Transverse colon (tissue), 3 donors: ENCODE measurements around the gene ABLIM2.

ENCODE experiments used
- EP300 ChIP-seq: sonication (generic); formaldehyde crosslinking; IDR thresholded peaks from one replicate; pipeline ENCODE4 v1.6.1; 2017; ENCODE audit warnings: antibody characterized with exemption, low read depth
- TF ChIP-seq, protein P1 (sequence below), 5 experiments: fragments of 200-600 bp in 3 of 5; fragments of 450-650 bp in 2 of 5; sonication (generic) in 3 of 5; IDR thresholded peaks; 1 replicate in 2 of 5; 2 replicates in 3 of 5; pipeline ENCODE4 v1.5.1; 2016 to 2017; ENCODE audit warnings: antibody characterized with exemption in 5 of 5, inconsistent platforms in 3 of 5, mild to moderate bottlenecking in 2 of 5, moderate library complexity in 1 of 5

DNA sequence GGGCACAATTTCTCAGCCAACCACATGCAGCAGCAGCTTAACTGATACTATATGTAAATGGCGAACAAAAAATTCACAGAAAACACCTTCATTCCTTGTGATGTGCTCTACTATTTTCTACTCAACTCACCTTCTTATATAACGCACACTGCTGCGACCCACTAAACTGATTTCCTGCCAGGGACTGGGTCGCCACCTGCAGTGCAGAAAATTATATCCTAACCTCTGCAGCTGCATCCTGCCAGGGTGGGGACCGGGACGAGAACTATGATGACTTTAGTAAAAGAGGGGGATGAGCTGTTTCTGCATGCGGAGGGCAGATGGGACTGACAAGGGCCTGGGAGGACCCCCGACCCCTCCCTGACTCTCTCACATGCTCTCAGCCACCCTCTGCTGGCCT is 27.4 kb downstream of the ABLIM2 start:
- TF ChIP-seq, protein P1, sequence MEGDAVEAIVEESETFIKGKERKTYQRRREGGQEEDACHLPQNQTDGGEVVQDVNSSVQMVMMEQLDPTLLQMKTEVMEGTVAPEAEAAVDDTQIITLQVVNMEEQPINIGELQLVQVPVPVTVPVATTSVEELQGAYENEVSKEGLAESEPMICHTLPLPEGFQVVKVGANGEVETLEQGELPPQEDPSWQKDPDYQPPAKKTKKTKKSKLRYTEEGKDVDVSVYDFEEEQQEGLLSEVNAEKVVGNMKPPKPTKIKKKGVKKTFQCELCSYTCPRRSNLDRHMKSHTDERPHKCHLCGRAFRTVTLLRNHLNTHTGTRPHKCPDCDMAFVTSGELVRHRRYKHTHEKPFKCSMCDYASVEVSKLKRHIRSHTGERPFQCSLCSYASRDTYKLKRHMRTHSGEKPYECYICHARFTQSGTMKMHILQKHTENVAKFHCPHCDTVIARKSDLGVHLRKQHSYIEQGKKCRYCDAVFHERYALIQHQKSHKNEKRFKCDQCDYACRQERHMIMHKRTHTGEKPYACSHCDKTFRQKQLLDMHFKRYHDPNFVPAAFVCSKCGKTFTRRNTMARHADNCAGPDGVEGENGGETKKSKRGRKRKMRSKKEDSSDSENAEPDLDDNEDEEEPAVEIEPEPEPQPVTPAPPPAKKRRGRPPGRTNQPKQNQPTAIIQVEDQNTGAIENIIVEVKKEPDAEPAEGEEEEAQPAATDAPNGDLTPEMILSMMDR (IDR thresholded peaks at IDR 0.05), result no peak
- TF ChIP-seq EP300, result no peak
